HG02763 (cell line): ENCODE results near the gene CCDC146.
"Not testable (repeated sequence)": the region's sequence is repeated elsewhere in the genome, so short reads cannot be mapped to it uniquely, and the experiment has no call there.

Source experiments
- ATAC-seq: cut with Tn5 transposase; IDR thresholded peaks from one replicate; pipeline ENCODE4 v1.9.1; 2021; ENCODE audit warnings: mild to moderate bottlenecking, moderate library complexity; ENCODE audit not compliant: unreplicated experiment

Gene CCDC146

GRCh38 chr7:77326131-77326530, 203.7 kb downstream of the CCDC146 start:
- no peak for ATAC-seq

GRCh38 chr7:77327067-77327931, 204.9 kb downstream of the CCDC146 start:
- ATAC-seq, result no peak

DNA sequence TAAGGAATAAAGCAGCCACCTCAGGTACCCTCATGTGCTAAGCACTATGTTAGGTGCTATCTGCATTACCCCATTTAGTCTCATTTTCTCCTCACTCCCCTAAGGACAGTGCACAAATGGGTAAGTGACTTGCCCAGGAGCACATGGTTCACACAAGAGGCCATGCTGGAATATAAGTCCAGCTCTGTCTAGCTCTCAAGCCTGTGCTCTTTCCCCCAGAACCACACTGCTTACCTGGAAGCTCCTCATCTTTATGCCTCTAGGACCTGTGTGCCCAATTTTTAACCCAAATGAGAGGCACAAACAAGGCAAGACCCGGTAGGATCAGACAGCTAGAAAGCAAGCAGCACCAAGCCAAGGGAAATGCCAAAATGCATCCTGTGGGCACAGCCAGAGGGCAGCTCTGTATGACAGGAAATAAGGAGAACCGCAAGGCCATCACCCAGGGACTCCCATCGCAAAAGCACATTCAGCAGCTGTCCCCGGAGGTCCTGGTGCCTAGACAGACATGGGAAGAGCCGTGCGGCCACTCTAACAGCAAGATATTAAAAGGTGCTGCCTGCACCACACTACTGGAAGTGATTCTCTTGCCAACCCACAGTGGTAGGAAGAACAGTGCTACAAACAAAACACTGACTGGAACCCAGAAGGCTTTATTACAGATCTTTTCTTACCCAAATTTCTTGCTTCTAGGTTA, 205.7 kb downstream of the CCDC146 start:
- ATAC-seq, result no peak

GRCh38 chr7:77328669-77329068, 206.3 kb downstream of the CCDC146 start:
- ATAC-seq, result no peak

GRCh38 chr7:77329466-77330168, 207.2 kb downstream of the CCDC146 start:
- ATAC-seq, result peak; percentile 8

GRCh38 chr7:77330169-77330882, 207.9 kb downstream of the CCDC146 start:
- ATAC-seq, result peak; percentile 37

- peak; percentile 73 for ATAC-seq
Observed at GRCh38 chr7:77331938-77332695, 209.7 kb downstream of the CCDC146 start.

- not testable (repeated sequence) for ATAC-seq
Observed at GRCh38 chr7:77334039-77334438, 211.6 kb downstream of the CCDC146 start.

GRCh38 chr7:77335581-77335980, 213.2 kb downstream of the CCDC146 start:
- no peak for ATAC-seq

DNA sequence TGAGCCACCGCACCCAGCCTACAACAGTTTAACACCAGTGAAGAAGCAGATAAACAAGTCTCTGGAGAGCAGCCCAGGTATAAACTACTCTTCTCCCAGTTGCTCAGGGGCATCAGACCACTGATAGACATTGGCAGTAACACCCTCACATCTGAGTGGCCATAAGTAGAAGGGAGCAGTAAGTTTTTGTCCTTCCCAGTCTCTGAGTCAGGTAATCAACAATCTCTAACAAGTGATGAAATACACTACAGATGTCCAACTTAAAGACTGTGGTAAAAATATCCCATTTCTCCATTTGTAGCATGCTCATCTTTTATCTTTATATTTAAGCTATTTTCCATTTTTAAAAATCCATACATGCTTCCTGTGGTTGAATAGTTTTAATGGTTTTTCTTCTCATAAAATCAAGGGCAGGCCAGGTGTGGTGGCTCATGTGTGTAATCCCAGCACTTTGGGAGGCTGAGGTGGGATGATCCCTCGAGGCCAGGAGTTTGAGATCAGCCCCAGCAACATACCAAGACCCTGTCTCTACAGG, 215.1 kb downstream of the CCDC146 start:
- ATAC-seq, result no peak

DNA sequence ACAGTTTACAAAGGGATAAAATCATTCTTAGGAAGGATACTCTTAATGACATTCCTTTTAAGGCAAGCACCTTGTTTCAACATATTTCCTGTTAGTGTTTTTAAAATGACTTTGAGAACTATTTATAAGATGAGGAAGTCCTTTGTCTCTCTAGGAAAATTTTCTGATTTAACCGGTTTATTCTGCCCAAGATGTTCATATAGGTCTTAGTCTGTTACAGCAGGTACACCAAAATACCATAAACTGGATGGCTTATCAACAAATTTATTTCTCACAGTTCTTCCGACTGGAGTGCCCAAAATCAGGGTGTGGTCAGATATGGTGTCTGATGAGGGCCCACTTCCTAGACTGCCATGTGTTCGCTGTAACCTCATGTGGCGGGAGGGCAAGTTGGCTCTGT, 215.8 kb downstream of the CCDC146 start:
- no peak for ATAC-seq

GRCh38 chr7:77338883-77339629, 216.6 kb downstream of the CCDC146 start:
- ATAC-seq, result no peak

DNA sequence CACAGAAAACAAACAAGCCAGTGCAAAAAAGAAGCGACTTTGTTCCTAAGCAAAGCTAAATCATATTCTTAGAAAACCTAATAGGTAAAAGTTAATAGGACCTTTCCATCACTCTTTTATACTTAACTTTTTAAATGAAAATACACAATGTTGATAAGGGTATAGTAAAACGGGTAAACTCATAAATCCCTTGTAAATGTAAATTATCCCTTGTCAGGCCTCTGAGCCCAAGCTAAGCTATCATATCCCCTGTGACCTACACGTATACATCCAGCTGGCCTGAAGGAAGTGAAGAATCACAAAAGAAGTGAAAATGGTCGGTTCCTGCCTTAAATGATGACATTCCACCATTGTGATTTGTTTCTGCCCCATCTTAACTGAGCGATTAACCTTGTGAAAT, 217.3 kb downstream of the CCDC146 start:
- no peak for ATAC-seq
